PC-3 (cell line): ENCODE measurements around the gene NKX2-3. TPM values are rescaled to one million over a fixed set of nuclear protein-coding genes. Genes with fewer than 3 reads are reported as not detected.

Source experiments
- ATAC-seq: fragments of 200-7000 bp; cut with Tn5 transposase; 2 replicates; pipeline ENCODE4 v1.9.1; 2020; ENCODE audit warnings: mild to moderate bottlenecking, moderate library complexity
- Bru-seq: library from RNA; stranded (reverse); fragments of 400-500 nt; gene quantifications from one replicate; lab custom pipeline; 2021; lab: Mats Ljungman, UMichigan
- BruChase-seq, 2 experiments: library from RNA; stranded (reverse); fragments of 400-500 nt; gene quantifications; one replicate each; lab custom pipeline; 2021; lab: Mats Ljungman, UMichigan
- BruUV-seq: library from RNA; stranded (reverse); fragments of 400-500 nt; replicated peaks from 2 replicates; lab custom pipeline; 2021; lab: Mats Ljungman, UMichigan
- CTCF ChIA-PET: fragments of 300-600 bp; sonication (Branson Sonifier 250); formaldehyde crosslinking; loops from one replicate; lab custom pipeline; 2022; ENCODE audit warnings: antibody characterized with exemption; lab: Charles Lee
- POLR2A ChIA-PET: fragments of 300-600 bp; sonication (Branson Sonifier 250); formaldehyde crosslinking; loops from one replicate; lab custom pipeline; 2022; ENCODE audit warnings: antibody characterized with exemption; ENCODE audit not compliant: unreplicated experiment; lab: Charles Lee
- DNase-seq: peaks from one replicate; pipeline ENCODE4 v3.0.0-alpha.2; 2015
- H2AFZ ChIP-seq: fragments of 300-600 bp; sonication (generic); 2 replicates; pipeline ENCODE4 v1.6.0; 2016; ENCODE audit warnings: antibody characterized with exemption, low read length
- H3F3A ChIP-seq: fragments of 300-600 bp; sonication (generic); one replicate; pipeline ENCODE4 v1.6.0; 2017; ENCODE audit warnings: antibody characterized with exemption, low read length, control low read depth, mild to moderate bottlenecking; ENCODE audit not compliant: unreplicated experiment
- H3K27ac ChIP-seq: fragments of 300-600 bp; sonication (generic); 2 replicates; pipeline ENCODE4 v1.5.1; 2016; ENCODE audit warnings: mild to moderate bottlenecking, low read length
- H3K27me3 ChIP-seq: fragments of 300-600 bp; sonication (generic); 2 replicates; pipeline ENCODE4 v1.6.1; 2016; ENCODE audit warnings: low read length, mixed read lengths
- H3K36me3 ChIP-seq: fragments of 300-600 bp; sonication (generic); 2 replicates; pipeline ENCODE4 v1.6.1; 2016; ENCODE audit warnings: low read depth, mixed run types, low read length, mixed read lengths
- H3K4me1 ChIP-seq: fragments of 300-600 bp; sonication (generic); 2 replicates; pipeline ENCODE4 v1.5.1; 2016; ENCODE audit warnings: low read length; ENCODE audit not compliant: insufficient read depth
- H3K4me2 ChIP-seq: fragments of 300-600 bp; sonication (generic); 2 replicates; pipeline ENCODE4 v1.6.0; 2016; ENCODE audit warnings: low read length
- H3K4me3 ChIP-seq: fragments of 300-600 bp; sonication (generic); 2 replicates; pipeline ENCODE4 v1.5.1; 2016; ENCODE audit warnings: mild to moderate bottlenecking, low read length, mixed read lengths
- H3K79me2 ChIP-seq: fragments of 300-600 bp; sonication (generic); 2 replicates; pipeline ENCODE4 v1.6.1; 2017; ENCODE audit warnings: low read length, mixed read lengths
- H3K9ac ChIP-seq: fragments of 300-600 bp; sonication (generic); 2 replicates; pipeline ENCODE4 v1.6.0; 2016; ENCODE audit warnings: mild to moderate bottlenecking, low read length
- H3K9me2 ChIP-seq: fragments of 300-600 bp; sonication (generic); replicated peaks from 2 replicates; pipeline ENCODE4 v1.6.1; 2016; ENCODE audit warnings: mixed run types, low read length, mixed read lengths
- H3K9me3 ChIP-seq: fragments of 300-600 bp; sonication (generic); 2 replicates; pipeline ENCODE4 v1.6.1; 2016; ENCODE audit warnings: low read length, mixed read lengths
- H4K20me1 ChIP-seq: fragments of 300-600 bp; sonication (generic); 2 replicates; pipeline ENCODE4 v1.6.1; 2016; ENCODE audit warnings: low read length, mixed read lengths
- EZH2 ChIP-seq: fragments of 300-600 bp; sonication (generic); IDR thresholded peaks from one replicate; pipeline ENCODE4 v1.6.1; 2017; ENCODE audit warnings: antibody characterized with exemption, mild to moderate bottlenecking, low read length; ENCODE audit not compliant: unreplicated experiment
- EZH2phosphoT487 ChIP-seq: fragments of 300-600 bp; sonication (generic); IDR thresholded peaks from 2 replicates; pipeline ENCODE4 v1.6.1; 2018; ENCODE audit warnings: mild to moderate bottlenecking, antibody characterized with exemption, low read length, borderline replicate concordance
- intact Hi-C: fragments of 100-400 bp; cut with micrococcal nuclease; formaldehyde crosslinking; loops from 2 replicates; pipeline ENCODE4 v1.9.0; 2023
- long read RNA-seq: library from polyadenylated mRNA; unstranded; transcript quantifications from one replicate; pipeline ENCODE4 v2.0.0, GENCODE V29; 2021; ENCODE audit not compliant: unreplicated experiment
- total RNA-seq: library from RNA; depleted of rRNA; stranded (reverse); fragments of >200 nt; gene quantifications from 2 replicates; pipeline ENCODE4 v1.2.3, GENCODE V29; 2014; rRNA removed
- TF ChIP-seq, protein P1 (sequence below): fragments of 300-600 bp; sonication (generic); conservative IDR thresholded peaks from 2 replicates; pipeline ENCODE4 v1.5.1; 2017; ENCODE audit warnings: antibody characterized with exemption, low read depth, mild to moderate bottlenecking, low read length

NKX2-3 gene
- total RNA-seq (0.07 TPM in 1 of 2 replicates, not detected in the other), Bru-seq, nascent RNA (not detected), BruChase-seq, experiment 1, labeled RNA remaining after a 6-hour chase (not detected), BruChase-seq, experiment 2, labeled RNA remaining after a 2-hour chase (not detected)
- long read RNA-seq = 0 reads

DNA sequence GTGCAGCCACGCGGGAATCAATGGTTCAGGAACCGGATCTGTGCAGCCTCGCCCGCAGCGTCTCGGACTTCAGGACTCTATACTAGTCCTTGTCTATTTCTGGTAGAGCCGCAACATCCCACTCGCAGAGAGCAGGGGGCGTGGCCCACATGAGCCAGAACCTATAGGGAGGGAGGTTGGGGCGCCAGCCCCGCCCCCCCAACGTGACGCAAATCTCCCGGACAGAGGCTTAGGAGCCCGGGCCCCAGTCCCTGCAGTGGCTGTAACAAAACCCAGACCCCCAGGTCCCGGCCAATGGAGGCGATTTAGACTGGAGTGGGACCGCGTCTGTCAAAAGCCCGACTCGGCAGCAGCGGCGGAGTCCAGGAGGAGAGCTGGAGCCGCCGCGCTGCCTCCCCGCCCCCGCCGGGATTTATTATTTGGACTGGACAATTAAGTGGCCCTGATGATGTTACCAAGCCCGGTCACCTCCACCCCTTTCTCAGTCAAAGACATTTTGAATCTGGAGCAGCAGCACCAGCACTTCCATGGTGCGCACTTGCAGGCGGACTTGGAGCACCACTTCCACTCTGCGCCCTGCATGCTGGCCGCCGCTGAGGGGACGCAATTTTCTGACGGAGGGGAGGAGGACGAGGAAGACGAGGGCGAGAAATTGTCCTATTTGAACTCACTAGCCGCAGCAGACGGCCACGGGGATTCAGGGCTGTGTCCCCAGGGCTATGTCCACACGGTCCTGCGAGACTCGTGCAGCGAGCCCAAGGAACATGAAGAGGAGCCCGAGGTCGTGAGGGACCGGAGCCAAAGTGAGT lies at the start of gene NKX2-3:
Gene NKX2-3 (plus strand): TSS at position 256 of the 809 bp plus-strand sequence. CDS start 190 bp downstream, at position 446.
- BruUV-seq = no TSS peak
- Histone ChIP-seq H3K27ac (no peak within 1 kb of the TSS), H3K9me3 (no peaks in the 10 kb centered on the region), H3K4me3 (peak within 1 kb of the TSS; percentile 62), H3K27me3 (peaks cover 75% of the 10 kb centered on the region), H3K9me2 (no peaks in the 10 kb centered on the region), H3K4me1 (0 out of 2 replicates have a peak, but pooled peaks cover 5% of the 10 kb centered on the region), H3K9ac (no peak within 1 kb of the TSS), H2AFZ (peak within 1 kb of the TSS; percentile 45; the same call in 1 of the 2 replicates), H3K36me3 (no peaks in the 10 kb centered on the region), H4K20me1 (no peaks in the 10 kb centered on the region; the same call in 1 of the 2 replicates), H3K4me2 (peak within 1 kb of the TSS; percentile 73), H3K79me2 (no peaks in the 10 kb centered on the region), H3F3A (no peaks in the 10 kb centered on the region)
- peak; percentile 42 for ATAC-seq
- POLR2A ChIA-PET = no interaction called here
- intact Hi-C loops = no loop called here
- no peak for TF ChIP-seq EZH2
- TF ChIP-seq, protein P1, sequence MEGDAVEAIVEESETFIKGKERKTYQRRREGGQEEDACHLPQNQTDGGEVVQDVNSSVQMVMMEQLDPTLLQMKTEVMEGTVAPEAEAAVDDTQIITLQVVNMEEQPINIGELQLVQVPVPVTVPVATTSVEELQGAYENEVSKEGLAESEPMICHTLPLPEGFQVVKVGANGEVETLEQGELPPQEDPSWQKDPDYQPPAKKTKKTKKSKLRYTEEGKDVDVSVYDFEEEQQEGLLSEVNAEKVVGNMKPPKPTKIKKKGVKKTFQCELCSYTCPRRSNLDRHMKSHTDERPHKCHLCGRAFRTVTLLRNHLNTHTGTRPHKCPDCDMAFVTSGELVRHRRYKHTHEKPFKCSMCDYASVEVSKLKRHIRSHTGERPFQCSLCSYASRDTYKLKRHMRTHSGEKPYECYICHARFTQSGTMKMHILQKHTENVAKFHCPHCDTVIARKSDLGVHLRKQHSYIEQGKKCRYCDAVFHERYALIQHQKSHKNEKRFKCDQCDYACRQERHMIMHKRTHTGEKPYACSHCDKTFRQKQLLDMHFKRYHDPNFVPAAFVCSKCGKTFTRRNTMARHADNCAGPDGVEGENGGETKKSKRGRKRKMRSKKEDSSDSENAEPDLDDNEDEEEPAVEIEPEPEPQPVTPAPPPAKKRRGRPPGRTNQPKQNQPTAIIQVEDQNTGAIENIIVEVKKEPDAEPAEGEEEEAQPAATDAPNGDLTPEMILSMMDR = no peak
- TF ChIP-seq EZH2phosphoT487 = no peak
- CTCF ChIA-PET = no interaction called here
- DNase-seq = peak; percentile 46

DNA sequence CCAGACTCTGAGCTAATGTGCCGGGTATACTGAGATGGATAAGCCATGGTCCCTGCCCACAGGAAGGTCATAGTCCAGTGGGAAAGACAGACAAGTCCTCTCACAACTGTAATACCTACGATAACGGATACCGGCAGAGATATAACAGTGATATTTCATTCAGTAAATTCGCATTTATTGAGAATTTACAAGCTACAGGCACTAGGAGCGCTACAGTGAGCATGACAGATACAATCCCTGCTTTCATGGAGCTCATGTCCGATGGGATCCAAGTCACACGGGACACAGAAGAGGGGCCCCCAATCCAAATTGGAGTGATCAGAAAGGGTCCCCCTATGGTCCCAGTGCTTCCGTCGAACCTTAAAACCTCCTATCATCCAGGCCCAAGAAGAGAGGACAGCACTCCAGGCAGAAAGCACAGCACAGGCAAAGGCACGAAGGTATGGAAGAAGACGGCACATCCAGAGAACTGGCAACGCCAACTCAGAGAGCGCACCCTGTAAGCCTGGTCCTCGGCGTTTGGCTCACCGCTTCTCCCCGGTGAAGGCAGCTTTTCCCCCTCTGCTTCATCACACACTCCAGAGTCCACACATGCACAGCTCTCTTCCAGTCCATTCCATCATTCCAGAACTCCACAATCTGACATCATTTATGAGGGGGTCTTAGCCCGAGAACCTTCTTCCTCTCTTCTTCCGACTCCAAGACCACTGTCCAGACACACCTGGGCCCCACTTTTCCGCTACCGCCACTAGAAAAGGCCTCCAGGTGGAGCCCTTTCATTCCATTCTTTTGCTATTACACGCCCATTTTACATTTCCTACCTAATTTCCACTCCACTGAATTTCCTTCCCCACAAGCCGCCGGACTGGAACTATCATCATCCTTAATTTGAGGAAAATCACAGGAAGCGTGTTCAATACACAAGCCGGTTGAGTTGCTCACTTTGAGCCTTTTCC lies 47.8 kb upstream of the NKX2-3 start:
- H3K4me2 ChIP-seq = no peak overlapping the region
- no peak overlapping the region for H3K9ac ChIP-seq
- no peaks in the 10 kb centered on the region for H3K79me2 ChIP-seq
- ChIA-PET POLR2A (no interaction called here), CTCF (interaction anchor here (0.6 to 1.1 kb wide), 4 partner anchors 15 to 108 kb away, joined by 3 to 8 read pairs (median 3); no protein-coding TSS in a partner anchor)
- no peaks in the 10 kb centered on the region for H4K20me1 ChIP-seq
- DNase-seq (peak; percentile 53), ATAC-seq (peak; percentile 81)
- TF ChIP-seq, protein P1 = peak; percentile 60
- no peak for TF ChIP-seq EZH2
- intact Hi-C loops = loop anchor here (2.0 kb wide), 1 partner anchor 128 kb away; no protein-coding TSS in a partner anchor
- no peaks in the 10 kb centered on the region for H3K9me3 ChIP-seq
- H3K9me2 ChIP-seq = no peaks in the 10 kb centered on the region
- H3K4me3 ChIP-seq = no peak overlapping the region
- no TSS peak for BruUV-seq
- H3K27me3 ChIP-seq = peaks cover 33% of the 10 kb centered on the region
- no peaks in the 10 kb centered on the region for H3K4me1 ChIP-seq
- H2AFZ ChIP-seq = no peak overlapping the region; the same call in 1 of the 2 replicates
- H3K36me3 ChIP-seq = no peaks in the 10 kb centered on the region
- H3K27ac ChIP-seq = no peak overlapping the region
- H3F3A ChIP-seq = no peaks in the 10 kb centered on the region
